Suprapubic skin (tissue), 4 donors: Measurements from ENCODE around the gene GPLD1.

Experiments
- CTCF ChIP-seq, 2 donors: fragments of 200-600 bp in 1 of 2; fragments of 450-650 bp in 1 of 2; sonication (generic) in 1 of 2; IDR thresholded peaks; one replicate each; pipeline ENCODE4 v1.5.1; 2016 to 2019; ENCODE audit warnings: antibody characterized with exemption in 2 of 2, mild to moderate bottlenecking in 1 of 2, moderate library complexity in 1 of 2
- POLR2A ChIP-seq, 2 donors: fragments of 450-650 bp; IDR thresholded peaks; one replicate each; pipeline ENCODE4 v1.6.1; 2017; ENCODE audit warnings: antibody characterized with exemption in 2 of 2, mild to moderate bottlenecking in 2 of 2, moderate library complexity in 2 of 2
- POLR2AphosphoS5 ChIP-seq, 3 donors: sonication (generic); formaldehyde crosslinking; IDR thresholded peaks; one replicate each; pipeline ENCODE4 v1.6.1; 2017; ENCODE audit warnings: antibody characterized with exemption in 3 of 3

- no peak for TF ChIP-seq POLR2A (IDR thresholded peaks at IDR 0.05)
- TF ChIP-seq POLR2AphosphoS5 (IDR thresholded peaks at IDR 0.05), result no peak
- no peak for TF ChIP-seq CTCF (IDR thresholded peaks at IDR 0.05)
Observed at GRCh38 chr6:24460966-24461365, 28.4 kb downstream of the GPLD1 start.
